Measurements from ENCODE around the gene HGFAC. TPM values are rescaled to one million over a fixed set of nuclear protein-coding genes. Genes with fewer than 3 reads are reported as not detected.
"Not testable (repeated sequence)": the region's sequence is repeated elsewhere in the genome, so short reads cannot be mapped to it uniquely, and the experiment has no call there.

The HGFAC gene
- polyA plus RNA-seq, 3 donors: 0.78 to 2.7 (median 2.6) TPM

- no peak for DNase-seq (ENCODE audit: extremely low read depth in 1 of 11, low read depth in 9 of 11, low spot score in 4 of 11)
Measured at GRCh38 chr4:3450643-3451042, 8.9 kb downstream of the HGFAC start.

- DNase-seq (ENCODE audit: extremely low read depth in 1 of 11, low read depth in 9 of 11, low spot score in 4 of 11): no peak
Measured at GRCh38 chr4:3451956-3452355, 10.2 kb downstream of the HGFAC start.

- DNase-seq (ENCODE audit: extremely low read depth in 1 of 11, low read depth in 9 of 11, low spot score in 4 of 11): no peak
Measured at GRCh38 chr4:3452376-3452775, 10.6 kb downstream of the HGFAC start.

GRCh38 chr4:3455596-3455995 lies 13.8 kb downstream of the HGFAC start:
- not testable (repeated sequence) for DNase-seq (ENCODE audit: extremely low read depth in 1 of 11, low read depth in 9 of 11, low spot score in 4 of 11)

- no peak for DNase-seq (ENCODE audit: extremely low read depth in 1 of 11, low read depth in 9 of 11, low spot score in 4 of 11)
Measured at GRCh38 chr4:3458371-3458770, 16.6 kb downstream of the HGFAC start.

- not testable (repeated sequence) for DNase-seq (ENCODE audit: extremely low read depth in 1 of 11, low read depth in 9 of 11, low spot score in 4 of 11)
Measured at GRCh38 chr4:3459156-3459555, 17.4 kb downstream of the HGFAC start.

- no peak for DNase-seq (ENCODE audit: extremely low read depth in 1 of 11, low read depth in 9 of 11, low spot score in 4 of 11)
Measured at GRCh38 chr4:3460926-3461325, 19.2 kb downstream of the HGFAC start.

- peak in 2 of 11 donors; percentile 34 to 44 for DNase-seq (ENCODE audit: extremely low read depth in 1 of 11, low read depth in 9 of 11, low spot score in 4 of 11)
Measured at GRCh38 chr4:3461515-3462291, 19.9 kb downstream of the HGFAC start.

GRCh38 chr4:3462321-3462789 lies 20.6 kb downstream of the HGFAC start:
- no peak for DNase-seq (ENCODE audit: extremely low read depth in 1 of 11, low read depth in 9 of 11, low spot score in 4 of 11)

- no peak for DNase-seq (ENCODE audit: extremely low read depth in 1 of 11, low read depth in 9 of 11, low spot score in 4 of 11)
Measured at GRCh38 chr4:3462790-3463415, 21.1 kb downstream of the HGFAC start, which contains the start of gene DOK7. Gene DOK7 (plus strand): TSS chr4:3463306. CDS start chr4:3463376, 70 bp downstream.

GRCh38 chr4:3463556-3464348 lies 22.0 kb downstream of the HGFAC start:
- DNase-seq (ENCODE audit: extremely low read depth in 1 of 11, low read depth in 9 of 11, low spot score in 4 of 11): no peak

GRCh38 chr4:3464349-3464905 lies 22.7 kb downstream of the HGFAC start:
- DNase-seq (ENCODE audit: extremely low read depth in 1 of 11, low read depth in 9 of 11, low spot score in 4 of 11): no peak

GRCh38 chr4:3464911-3465697 lies 23.3 kb downstream of the HGFAC start:
- no peak for DNase-seq (ENCODE audit: extremely low read depth in 1 of 11, low read depth in 9 of 11, low spot score in 4 of 11)

- no peak for DNase-seq (ENCODE audit: extremely low read depth in 1 of 11, low read depth in 9 of 11, low spot score in 4 of 11)
Measured at GRCh38 chr4:3465698-3466671, 24.2 kb downstream of the HGFAC start.

GRCh38 chr4:3466691-3467600 lies 25.2 kb downstream of the HGFAC start:
- no peak for DNase-seq (ENCODE audit: extremely low read depth in 1 of 11, low read depth in 9 of 11, low spot score in 4 of 11)

- no peak for DNase-seq (ENCODE audit: extremely low read depth in 1 of 11, low read depth in 9 of 11, low spot score in 4 of 11)
Measured at GRCh38 chr4:3467601-3468031, 25.8 kb downstream of the HGFAC start.

All from renal cortex interstitium (tissue), 11 donors.